Mesenchymal stem cell (in vitro differentiated cells and primary cell): Measurements from ENCODE around the gene RBBP8.

Source experiments
- DNase-seq: peaks from one replicate; pipeline ENCODE4 v3.0.0-alpha.2; 2013
- H2AFZ ChIP-seq: one replicate; pipeline ENCODE4 v1.6.1; 2013; ENCODE audit warnings: low read depth, mild to moderate bottlenecking, control low read depth, inconsistent platforms, low read length, moderate library complexity
- H2AK5ac ChIP-seq: 2 replicates; pipeline ENCODE4 v1.6.1; 2013; ENCODE audit warnings: low read length, moderate library complexity, mild to moderate bottlenecking, inconsistent platforms; ENCODE audit not compliant: severe bottlenecking
- H2BK120ac ChIP-seq: one replicate; pipeline ENCODE4 v1.6.1; 2013; ENCODE audit warnings: low read depth, mild to moderate bottlenecking, inconsistent platforms, low read length, moderate library complexity
- H2BK12ac ChIP-seq, 2 experiments: one replicate each; pipeline ENCODE4 v1.6.1; 2013; ENCODE audit warnings: inconsistent platforms in 2 of 2, low read length in 2 of 2, mild to moderate bottlenecking in 2 of 2, moderate library complexity in 2 of 2, control low read depth in 1 of 2
- H2BK15ac ChIP-seq: one replicate; pipeline ENCODE4 v1.6.1; 2013; ENCODE audit warnings: mild to moderate bottlenecking, low read depth, inconsistent platforms; ENCODE audit not compliant: poor library complexity, severe bottlenecking
- H2BK5ac ChIP-seq: 2 replicates; pipeline ENCODE4 v1.6.1; 2013; ENCODE audit warnings: low read depth, mild to moderate bottlenecking, low read length, control low read depth, inconsistent platforms; ENCODE audit not compliant: poor library complexity, severe bottlenecking
- H3K14ac ChIP-seq, 2 experiments: one replicate each; pipeline ENCODE4 v1.6.1; 2013; ENCODE audit warnings: inconsistent platforms in 2 of 2, low read length in 2 of 2, control low read depth in 1 of 2, mild to moderate bottlenecking in 1 of 2, moderate library complexity in 1 of 2
- H3K18ac ChIP-seq, 2 experiments: one replicate each; pipeline ENCODE4 v1.6.1; 2013; ENCODE audit warnings: inconsistent platforms in 2 of 2, low read length in 2 of 2, control low read depth in 1 of 2, low read depth in 1 of 2, mild to moderate bottlenecking in 1 of 2
- H3K23ac ChIP-seq, 2 experiments: one replicate each; pipeline ENCODE4 v1.6.1; 2013; ENCODE audit warnings: inconsistent platforms in 2 of 2, low read length in 2 of 2, mild to moderate bottlenecking in 2 of 2, moderate library complexity in 2 of 2, control low read depth in 1 of 2
- H3K27ac ChIP-seq: 2 replicates; pipeline ENCODE4 v1.5.1; 2013; ENCODE audit warnings: mild to moderate bottlenecking, moderate library complexity, low read length, control low read depth, inconsistent platforms; ENCODE audit not compliant: poor library complexity, severe bottlenecking
- H3K27me3 ChIP-seq, 2 experiments: 2 replicates each; pipeline versions ENCODE4 v1.6.1 to v1.7.0; 2013; ENCODE audit warnings: low read length in 2 of 2, mild to moderate bottlenecking in 2 of 2, moderate library complexity in 2 of 2, control low read depth in 1 of 2, inconsistent platforms in 1 of 2; ENCODE audit not compliant: control insufficient read depth in 1 of 2, insufficient read depth in 1 of 2
- H3K36me3 ChIP-seq, 2 experiments: 2 replicates each; pipeline versions ENCODE4 v1.6.1 to v1.7.0; 2013; ENCODE audit warnings: low read length in 2 of 2, control low read depth in 1 of 2, inconsistent platforms in 1 of 2, low read depth in 1 of 2, mild to moderate bottlenecking in 1 of 2; ENCODE audit not compliant: insufficient read depth in 2 of 2, control insufficient read depth in 1 of 2
- H3K4ac ChIP-seq, 2 experiments: one replicate each; pipeline ENCODE4 v1.6.1; 2013; ENCODE audit warnings: inconsistent platforms in 2 of 2, low read length in 2 of 2, mild to moderate bottlenecking in 2 of 2, moderate library complexity in 2 of 2, control low read depth in 1 of 2, low read depth in 1 of 2
- H3K4me1 ChIP-seq: 2 replicates; pipeline ENCODE4 v1.6.1; 2013; ENCODE audit warnings: low read depth, low read length, control low read depth; ENCODE audit not compliant: control insufficient read depth, insufficient read depth
- H3K4me2 ChIP-seq: 2 replicates; pipeline ENCODE4 v1.6.1; 2013; ENCODE audit warnings: low read length, mild to moderate bottlenecking, inconsistent platforms; ENCODE audit not compliant: poor library complexity, severe bottlenecking
- H3K4me3 ChIP-seq, 2 experiments: 2 replicates each; pipeline versions ENCODE4 v1.5.1 to v1.7.0; 2013; ENCODE audit warnings: low read length in 2 of 2, mild to moderate bottlenecking in 2 of 2, control low read depth in 1 of 2, low read depth in 1 of 2; ENCODE audit not compliant: insufficient read depth in 1 of 2
- H3K79me1 ChIP-seq: replicated peaks from 2 replicates; pipeline ENCODE4 v1.6.1; 2013; ENCODE audit warnings: mild to moderate bottlenecking, control low read depth, low read length, inconsistent platforms; ENCODE audit not compliant: poor library complexity, severe bottlenecking
- H3K9ac ChIP-seq: 2 replicates; pipeline ENCODE4 v1.7.0; 2013; ENCODE audit warnings: mild to moderate bottlenecking, low read length, moderate library complexity
- H3K9me3 ChIP-seq: 2 replicates; pipeline ENCODE4 v1.7.0; 2013; ENCODE audit warnings: mild to moderate bottlenecking, low read length; ENCODE audit not compliant: control insufficient read depth
- H4K8ac ChIP-seq: one replicate; pipeline ENCODE4 v1.6.1; 2013; ENCODE audit warnings: inconsistent platforms, mild to moderate bottlenecking, low read length, moderate library complexity
- H4K91ac ChIP-seq: one replicate; pipeline ENCODE4 v1.6.1; 2013; ENCODE audit warnings: mild to moderate bottlenecking, low read length, inconsistent platforms
- WGBS: methylation state at CpG from one replicate; pipeline ENCODE4 v1.1.7; 2013; ENCODE audit warnings: mixed read lengths; 5-methylcytosine and 5-hydroxymethylcytosine counted together

RBBP8 gene

DNA sequence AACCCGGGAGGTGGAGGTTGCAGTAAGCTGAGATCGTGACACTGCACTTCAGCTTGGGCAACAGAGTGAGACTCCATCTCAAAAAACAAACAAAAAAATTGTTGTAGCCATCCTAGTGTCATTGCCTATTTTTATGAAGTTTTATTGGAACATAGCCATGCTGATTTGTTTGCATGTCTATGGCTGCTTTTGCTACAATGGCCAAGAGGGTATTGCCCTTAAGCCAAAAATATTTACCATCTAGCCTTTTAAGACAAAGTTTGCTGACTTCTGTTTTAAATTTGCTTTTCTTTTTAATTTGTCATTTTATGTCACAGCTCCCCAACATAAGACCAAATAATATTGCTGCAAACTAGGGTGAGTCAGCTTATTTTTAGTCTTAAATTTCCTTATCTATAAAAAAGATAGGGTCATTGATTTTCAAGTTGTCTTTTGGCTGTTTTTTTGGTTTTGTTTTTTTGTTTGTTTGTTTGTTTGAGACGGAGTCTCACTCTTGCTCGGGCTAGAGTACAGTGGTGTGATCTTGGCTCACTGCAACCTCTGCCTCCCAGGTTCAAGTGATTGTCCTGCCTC is 132.2 kb downstream of the RBBP8 start:
- Histone ChIP-seq H3K9me3 (peaks cover 9% of the 10 kb centered on the region), H2BK120ac (no peak overlapping the region), H2AFZ (no peak overlapping the region), H3K79me1 (no peaks in the 10 kb centered on the region), H3K4me3 (no peak overlapping the region), H3K27me3 (no peaks in the 10 kb centered on the region), H3K4me2 (no peak overlapping the region), H3K23ac (no peak overlapping the region), H3K9ac (no peak overlapping the region), H4K91ac (no peak overlapping the region), H2AK5ac (no peak overlapping the region), H3K27ac (no peak overlapping the region), H4K8ac (no peak overlapping the region), H2BK5ac (no peak overlapping the region), H2BK12ac (no peak overlapping the region), H3K4ac (no peak overlapping the region), H3K14ac (no peak overlapping the region), H2BK15ac (no peak overlapping the region), H3K18ac (no peak overlapping the region), H3K36me3 (no peaks in the 10 kb centered on the region), H3K4me1 (no peaks in the 10 kb centered on the region)
- DNase-seq = no peak
- WGBS = 92% methylated on average over 3 of the region's 4 CpGs

DNA sequence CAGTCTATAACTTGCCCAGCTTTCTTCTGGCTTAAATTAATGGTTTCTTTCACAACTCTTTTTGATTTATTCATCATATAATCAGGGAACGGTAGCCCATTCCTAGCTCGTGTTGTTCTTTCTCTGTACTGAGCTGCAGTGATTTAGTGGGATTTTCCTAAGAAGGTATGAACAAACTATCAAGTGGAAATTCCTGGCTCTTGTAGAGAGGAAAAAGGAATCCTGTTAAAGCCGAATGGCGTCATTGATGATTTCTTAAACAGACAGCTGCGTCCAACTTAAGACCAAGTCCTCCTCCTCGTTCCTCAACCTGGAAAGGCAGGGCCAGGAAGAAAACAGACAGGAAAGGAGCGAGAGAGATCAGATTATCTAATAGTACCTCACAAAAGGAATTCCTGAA is 132.9 kb downstream of the RBBP8 start:
- H3K36me3 ChIP-seq = no peaks in the 10 kb centered on the region
- H3K79me1 ChIP-seq = no peaks in the 10 kb centered on the region
- H4K91ac ChIP-seq = no peak overlapping the region
- no peak overlapping the region for H3K18ac ChIP-seq
- no peak overlapping the region for H2BK12ac ChIP-seq
- no peak overlapping the region for H3K4me2 ChIP-seq
- no peak overlapping the region for H2BK120ac ChIP-seq
- H3K4me1 ChIP-seq = no peaks in the 10 kb centered on the region
- H3K23ac ChIP-seq = no peak overlapping the region
- H2AK5ac ChIP-seq = no peak overlapping the region
- H2BK15ac ChIP-seq = no peak overlapping the region
- DNase-seq = peak; percentile 29
- no peaks in the 10 kb centered on the region for H3K27me3 ChIP-seq
- peaks cover 9% of the 10 kb centered on the region for H3K9me3 ChIP-seq
- H2AFZ ChIP-seq = no peak overlapping the region
- no peak overlapping the region for H2BK5ac ChIP-seq
- no peak overlapping the region for H3K4ac ChIP-seq
- H3K4me3 ChIP-seq = no peak overlapping the region
- H3K9ac ChIP-seq = no peak overlapping the region
- no peak overlapping the region for H3K14ac ChIP-seq
- H3K27ac ChIP-seq = no peak overlapping the region
- 80% methylated on average over 6 of the region's 7 CpGs for WGBS
- H4K8ac ChIP-seq = no peak overlapping the region

DNA sequence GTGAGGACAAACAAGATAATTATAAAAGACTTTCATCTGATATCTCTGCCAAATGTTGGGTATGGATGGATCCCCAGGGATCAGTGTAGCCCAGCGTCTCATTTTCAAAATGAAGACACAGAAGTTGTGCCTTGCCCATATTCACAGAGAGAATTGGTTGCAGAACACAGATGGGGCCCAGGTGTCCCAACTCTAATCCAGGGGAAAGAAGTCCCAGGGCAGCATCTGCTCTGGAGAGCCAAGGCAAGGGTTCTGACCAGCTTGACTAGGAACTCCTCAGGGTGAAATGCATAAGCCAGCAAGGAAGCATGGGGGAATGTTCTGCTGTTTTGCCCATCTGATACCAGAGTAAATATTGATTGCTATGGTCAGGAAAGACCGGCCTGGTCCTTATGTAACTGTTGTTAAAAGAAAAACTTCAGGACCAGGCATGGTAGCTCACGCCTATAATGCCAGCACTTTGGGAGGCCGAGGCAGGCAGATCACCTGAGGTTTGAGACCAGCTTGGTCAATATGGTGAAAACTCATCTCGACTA is 133.4 kb downstream of the RBBP8 start:
- Histone ChIP-seq H2BK5ac (no peak overlapping the region), H4K91ac (no peak overlapping the region), H2BK15ac (no peak overlapping the region), H2AK5ac (no peak overlapping the region), H3K18ac (no peak overlapping the region), H2BK12ac (no peak overlapping the region), H3K79me1 (no peaks in the 10 kb centered on the region), H2AFZ (no peak overlapping the region), H3K14ac (no peak overlapping the region), H3K4me2 (no peak overlapping the region), H3K4ac (no peak overlapping the region), H3K27ac (no peak overlapping the region), H3K23ac (no peak overlapping the region), H2BK120ac (no peak overlapping the region), H3K4me1 (no peaks in the 10 kb centered on the region), H3K9ac (no peak overlapping the region), H3K36me3 (no peaks in the 10 kb centered on the region), H3K4me3 (no peak overlapping the region), H4K8ac (no peak overlapping the region), H3K9me3 (peaks cover 9% of the 10 kb centered on the region), H3K27me3 (no peaks in the 10 kb centered on the region)
- WGBS = 97% methylated on average over 5 of the region's 5 CpGs
- no peak for DNase-seq

DNA sequence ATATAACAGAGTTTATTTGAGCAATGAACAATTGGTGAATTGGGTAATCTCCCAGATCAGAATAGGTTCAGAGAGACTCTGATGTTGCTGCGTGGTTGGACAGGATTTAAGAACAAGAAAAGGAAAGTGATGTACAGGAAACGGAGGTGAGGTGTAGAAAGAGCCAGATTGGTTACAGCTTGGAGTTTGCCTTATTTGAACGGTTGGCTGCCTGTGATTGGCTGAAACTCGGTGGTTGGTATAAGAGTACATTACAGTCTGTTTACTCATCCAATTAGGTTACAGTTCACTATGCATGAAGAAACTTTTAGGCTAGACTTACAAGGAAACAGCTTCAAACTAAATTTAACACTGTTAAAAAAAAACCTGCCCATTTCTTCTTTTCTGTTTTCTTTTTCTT is 134.1 kb downstream of the RBBP8 start:
- no peaks in the 10 kb centered on the region for H3K27me3 ChIP-seq
- no peak overlapping the region for H4K91ac ChIP-seq
- no peak overlapping the region for H2AFZ ChIP-seq
- no peak overlapping the region for H2BK12ac ChIP-seq
- H2BK120ac ChIP-seq = no peak overlapping the region
- no peak overlapping the region for H2AK5ac ChIP-seq
- WGBS = 69% methylated on average over 2 of the region's 4 CpGs
- no peak overlapping the region for H3K14ac ChIP-seq
- H3K27ac ChIP-seq = no peak overlapping the region
- H3K9ac ChIP-seq = no peak overlapping the region
- H3K36me3 ChIP-seq = no peaks in the 10 kb centered on the region
- no peak overlapping the region for H3K4me2 ChIP-seq
- H3K79me1 ChIP-seq = no peaks in the 10 kb centered on the region
- no peak overlapping the region for H3K4me3 ChIP-seq
- DNase-seq = no peak
- no peak overlapping the region for H3K4ac ChIP-seq
- H3K18ac ChIP-seq = no peak overlapping the region
- H4K8ac ChIP-seq = no peak overlapping the region
- no peaks in the 10 kb centered on the region for H3K4me1 ChIP-seq
- peaks cover 4% of the 10 kb centered on the region for H3K9me3 ChIP-seq
- H3K23ac ChIP-seq = no peak overlapping the region
- H2BK5ac ChIP-seq = no peak overlapping the region
- no peak overlapping the region for H2BK15ac ChIP-seq
